ENCODE measurements around the gene ZNF12.
"Not testable (repeated sequence)": the region's sequence is repeated elsewhere in the genome, so short reads cannot be mapped to it uniquely, and the experiment has no call there.

ZNF12 gene

DNA sequence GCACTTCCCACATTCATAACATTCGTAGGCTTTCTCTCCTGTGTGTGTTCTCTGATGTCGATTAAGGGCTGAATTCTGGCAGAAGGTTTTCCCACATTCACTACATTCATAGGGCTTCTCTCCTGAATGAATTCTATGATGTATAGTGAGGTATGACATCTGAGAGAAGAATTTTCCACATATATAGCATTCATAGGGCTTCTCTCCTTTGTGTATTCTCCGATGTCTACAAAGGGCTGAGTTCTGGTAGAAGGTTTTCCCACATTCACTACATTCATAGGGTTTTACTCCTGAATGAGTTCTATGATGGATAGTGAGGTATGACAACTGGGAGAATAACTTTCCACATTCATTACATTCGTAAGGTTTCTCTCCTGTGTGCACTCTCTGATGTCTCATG, 15.6 kb downstream of the ZNF12 start:
- peak overlapping the region; percentile 29 for H3K4me3 ChIP-seq (ENCODE audit: low read length)
- peaks cover 99% of the 10 kb centered on the region for H3K36me3 ChIP-seq (ENCODE audit: insufficient read depth, low read length)
- H3K27ac ChIP-seq (ENCODE audit: low read depth, low read length): no peak overlapping the region
- no peaks in the 10 kb centered on the region for H3K4me1 ChIP-seq (ENCODE audit: insufficient read depth, low read length)
- WGBS: no CpG with 5 or more reads among the region's 4 CpGs
- peaks cover 99% of the 10 kb centered on the region for H3K9me3 ChIP-seq (ENCODE audit: insufficient read depth, low read depth, low read length)
- H3K9ac ChIP-seq (ENCODE audit: low read depth, low read length): no peak overlapping the region
- H3K27me3 ChIP-seq (ENCODE audit: insufficient read depth, low read length): no peaks in the 10 kb centered on the region

DNA sequence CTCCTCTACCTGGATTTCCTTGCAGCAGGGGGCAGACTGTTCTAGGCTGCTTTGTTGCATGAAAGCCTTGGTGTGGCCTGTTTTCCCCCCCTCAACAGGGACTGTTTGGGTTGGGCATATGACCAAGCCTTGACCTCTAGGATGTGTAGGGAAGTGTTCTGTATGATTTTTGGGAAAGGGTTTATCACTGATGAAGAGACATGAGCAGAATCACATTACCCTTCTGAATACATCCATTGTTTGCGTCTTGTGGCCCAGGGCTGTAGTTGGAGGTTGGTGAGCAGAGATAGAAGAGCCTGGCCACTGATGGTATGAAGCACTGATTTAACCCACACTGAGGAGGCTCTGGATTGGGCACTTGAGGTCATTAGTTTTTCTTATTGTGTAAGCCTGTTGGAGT, 26.6 kb downstream of the ZNF12 start:
- 100% methylated on average over 1 of the region's 1 CpG for WGBS

DNA sequence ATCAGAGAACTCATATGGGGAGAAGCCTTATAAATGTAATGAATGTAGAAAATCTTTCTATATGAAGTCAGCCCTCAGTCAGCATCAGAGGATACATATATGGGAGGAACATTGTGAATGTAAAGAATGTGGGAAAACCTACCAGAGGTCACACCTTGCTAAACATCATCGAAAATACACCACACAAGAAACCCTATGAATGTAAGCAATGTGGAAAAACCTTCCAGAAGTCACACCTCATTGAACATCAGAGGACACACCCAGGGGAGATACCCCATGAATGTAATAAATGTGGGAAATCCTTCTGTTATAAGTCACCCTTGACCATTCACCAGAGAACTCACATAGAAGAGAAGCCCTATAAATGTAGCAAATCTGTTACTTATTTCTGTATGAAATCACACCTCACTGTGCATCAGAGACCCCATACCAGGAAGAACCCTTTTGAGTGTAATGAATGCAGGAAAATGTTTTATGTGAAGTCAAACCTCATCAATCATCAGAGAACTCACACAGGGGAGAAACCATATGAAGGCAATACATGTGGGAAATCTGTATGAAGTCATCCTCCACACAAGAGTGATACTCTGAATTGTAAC, 30.8 kb downstream of the ZNF12 start:
- H3K27me3 ChIP-seq (ENCODE audit: insufficient read depth, low read length): no peaks in the 10 kb centered on the region
- H3K9ac ChIP-seq (ENCODE audit: low read depth, low read length): no peak overlapping the region
- H3K4me1 ChIP-seq (ENCODE audit: insufficient read depth, low read length): no peaks in the 10 kb centered on the region
- H3K4me3 ChIP-seq (ENCODE audit: low read length): peak overlapping the region; percentile 16
- WGBS: 100% methylated on average over 1 of the region's 1 CpG
- H3K9me3 ChIP-seq (ENCODE audit: insufficient read depth, low read depth, low read length): peaks cover 81% of the 10 kb centered on the region
- H3K27ac ChIP-seq (ENCODE audit: low read depth, low read length): no peak overlapping the region
- peaks cover 18% of the 10 kb centered on the region for H3K36me3 ChIP-seq (ENCODE audit: insufficient read depth, low read length)

More for the DNA sequence above, 26.6 kb downstream of the ZNF12 start:
- Histone ChIP-seq H3K27ac (ENCODE audit: low read depth, low read length) (no peak overlapping the region), H3K4me1 (ENCODE audit: insufficient read depth, low read length) (0 out of 2 replicates have a peak, but pooled peaks cover 3% of the 10 kb centered on the region), H3K9me3 (ENCODE audit: insufficient read depth, low read depth, low read length) (peaks cover 93% of the 10 kb centered on the region), H3K36me3 (ENCODE audit: insufficient read depth, low read length) (peaks cover 14% of the 10 kb centered on the region), H3K4me3 (ENCODE audit: low read length) (no peak overlapping the region), H3K9ac (ENCODE audit: low read depth, low read length) (no peak overlapping the region), H3K27me3 (ENCODE audit: insufficient read depth, low read length) (no peaks in the 10 kb centered on the region)

DNA sequence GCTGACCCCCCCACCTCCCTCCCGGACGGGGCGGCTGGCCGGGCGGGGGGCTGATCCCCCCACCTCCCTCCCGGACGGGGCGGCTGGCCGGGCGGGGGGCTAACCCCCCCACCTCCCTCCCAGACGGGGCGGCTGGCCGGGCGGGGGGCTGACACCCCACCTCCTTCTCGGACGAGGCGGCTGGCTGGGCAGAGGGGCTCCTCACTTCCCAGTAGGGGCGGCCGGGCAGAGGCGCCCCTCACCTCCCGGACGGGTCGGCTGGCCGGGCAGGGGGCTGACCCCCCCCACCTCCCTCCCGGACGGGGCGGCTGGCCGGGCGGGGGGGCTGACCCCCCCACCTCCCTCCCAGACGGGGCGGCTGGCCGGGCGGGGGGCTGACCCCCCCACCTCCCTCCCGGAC, 35.9 kb downstream of the ZNF12 start:
- not testable (repeated sequence) for H3K4me3 ChIP-seq (ENCODE audit: low read length); H3K9ac ChIP-seq (ENCODE audit: low read depth, low read length); H3K4me1 ChIP-seq (ENCODE audit: insufficient read depth, low read length); H3K27ac ChIP-seq (ENCODE audit: low read depth, low read length); H3K27me3 ChIP-seq (ENCODE audit: insufficient read depth, low read length)
- H3K36me3 ChIP-seq (ENCODE audit: insufficient read depth, low read length): peaks cover 35% of the 10 kb centered on the region
- WGBS: 96% methylated on average over 18 of the region's 34 CpGs
- H3K9me3 ChIP-seq (ENCODE audit: insufficient read depth, low read depth, low read length): peaks cover 69% of the 10 kb centered on the region

DNA sequence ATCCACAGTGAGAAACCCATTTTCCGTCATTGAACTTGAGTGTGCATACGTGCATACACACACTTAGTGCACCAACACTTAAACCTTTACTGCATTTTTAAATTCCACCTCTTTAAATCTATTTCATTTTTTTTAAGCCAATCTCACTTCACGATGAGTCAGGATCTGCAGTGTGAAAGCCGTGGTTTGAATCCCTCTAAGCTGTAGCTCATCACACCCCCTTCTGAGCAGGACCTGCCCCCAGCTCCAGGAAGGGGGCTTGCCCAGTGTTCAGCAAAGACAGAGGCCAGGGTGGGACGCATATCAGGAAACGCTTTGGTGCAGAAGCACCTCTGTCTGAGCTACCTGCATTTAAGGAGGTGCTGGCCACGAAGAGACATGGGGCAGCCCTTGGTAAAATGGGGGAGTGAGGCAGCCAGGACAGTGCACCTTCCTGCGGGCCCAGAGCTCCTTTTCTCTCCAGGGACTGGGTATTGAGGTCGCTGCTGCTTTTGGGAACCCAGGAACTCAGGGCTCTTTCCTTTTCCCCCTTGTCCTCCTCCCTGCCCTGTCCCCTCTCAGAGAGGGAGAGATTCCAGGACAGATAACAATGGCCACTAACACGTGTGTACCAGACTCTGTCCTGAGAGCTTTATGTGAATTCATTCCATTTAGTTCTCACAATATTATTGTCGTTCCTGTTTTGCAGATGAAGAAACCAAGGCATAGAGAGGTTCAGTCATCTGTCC, 48.0 kb downstream of the ZNF12 start:
- no peaks in the 10 kb centered on the region for H3K4me1 ChIP-seq (ENCODE audit: insufficient read depth, low read length)
- no peaks in the 10 kb centered on the region for H3K27me3 ChIP-seq (ENCODE audit: insufficient read depth, low read length)
- WGBS: 58% methylated on average over 11 of the region's 11 CpGs
- H3K9ac ChIP-seq (ENCODE audit: low read depth, low read length): no peak overlapping the region
- H3K9me3 ChIP-seq (ENCODE audit: insufficient read depth, low read depth, low read length): no peaks in the 10 kb centered on the region
- no peak overlapping the region for H3K27ac ChIP-seq (ENCODE audit: low read depth, low read length)
- H3K36me3 ChIP-seq (ENCODE audit: insufficient read depth, low read length): no peaks in the 10 kb centered on the region; the same call in 1 of the 2 replicates
- no peak overlapping the region for H3K4me3 ChIP-seq (ENCODE audit: low read length)

DNA sequence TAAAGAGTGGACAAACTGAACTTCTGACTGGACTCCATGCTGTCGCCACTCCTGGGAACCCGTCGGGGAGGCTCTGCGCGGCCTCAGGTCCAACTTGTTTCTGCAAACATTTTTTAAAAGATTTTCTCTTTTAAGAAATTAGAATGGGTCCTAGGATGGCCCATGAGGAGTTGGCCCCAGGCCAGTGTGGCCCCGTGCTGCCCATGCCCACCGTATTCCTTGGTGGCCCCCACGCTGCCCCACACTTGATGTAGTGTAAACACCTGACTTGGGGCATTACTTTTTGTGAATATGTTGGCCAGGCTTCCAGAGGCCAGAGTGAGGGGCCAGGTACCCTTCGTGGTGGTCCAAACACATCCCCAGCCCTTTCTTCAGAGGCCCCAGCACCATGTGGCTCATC, 50.3 kb downstream of the ZNF12 start:
- no peak overlapping the region for H3K4me3 ChIP-seq (ENCODE audit: low read length)
- H3K27ac ChIP-seq (ENCODE audit: low read depth, low read length): no peak overlapping the region
- WGBS: 97% methylated on average over 9 of the region's 9 CpGs
- H3K4me1 ChIP-seq (ENCODE audit: insufficient read depth, low read length): no peaks in the 10 kb centered on the region
- H3K9ac ChIP-seq (ENCODE audit: low read depth, low read length): no peak overlapping the region
- H3K9me3 ChIP-seq (ENCODE audit: insufficient read depth, low read depth, low read length): no peaks in the 10 kb centered on the region
- H3K27me3 ChIP-seq (ENCODE audit: insufficient read depth, low read length): no peaks in the 10 kb centered on the region
- H3K36me3 ChIP-seq (ENCODE audit: insufficient read depth, low read length): peaks cover 13% of the 10 kb centered on the region; the same call in 1 of the 2 replicates

DNA sequence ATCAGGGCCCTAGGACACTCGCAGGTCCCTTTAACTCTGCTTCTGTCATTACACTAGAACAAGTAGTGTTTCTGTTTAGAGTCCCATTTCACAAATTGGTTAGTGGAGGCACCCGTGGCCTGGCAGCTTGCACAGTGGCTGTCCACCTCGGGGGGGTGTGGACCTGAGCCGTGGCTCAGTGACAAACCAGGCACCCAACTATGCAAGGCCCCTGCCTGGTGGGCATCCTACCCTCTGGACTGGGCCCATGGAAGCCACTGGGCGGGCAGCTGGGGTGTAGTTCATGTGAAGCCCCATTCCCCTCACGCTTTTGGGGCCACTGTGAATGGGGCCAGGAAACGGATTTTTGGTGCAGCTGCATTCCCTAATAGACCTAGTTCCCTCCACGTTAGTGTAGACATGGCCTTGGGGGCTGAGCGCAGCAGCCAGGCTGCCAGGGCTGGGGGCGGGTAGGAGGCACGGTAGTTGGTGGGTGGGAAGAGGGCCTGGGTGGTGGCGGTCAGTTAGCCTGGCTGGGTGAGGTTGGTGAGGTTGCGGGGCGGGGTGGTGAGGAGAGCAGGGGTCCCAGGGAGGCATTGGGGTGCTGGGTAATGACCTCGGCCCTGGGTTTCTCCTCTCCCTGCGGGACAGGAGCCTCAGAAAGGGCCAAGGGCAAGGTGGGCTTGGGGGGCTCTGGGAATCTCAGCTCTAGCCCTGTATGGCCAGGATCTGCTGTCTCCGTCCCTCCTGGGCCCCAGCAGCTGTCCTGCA, 50.9 kb downstream of the ZNF12 start:
- Histone ChIP-seq H3K4me1 (ENCODE audit: insufficient read depth, low read length) (no peaks in the 10 kb centered on the region), H3K27ac (ENCODE audit: low read depth, low read length) (no peak overlapping the region), H3K27me3 (ENCODE audit: insufficient read depth, low read length) (no peaks in the 10 kb centered on the region), H3K9ac (ENCODE audit: low read depth, low read length) (no peak overlapping the region), H3K36me3 (ENCODE audit: insufficient read depth, low read length) (peaks cover 13% of the 10 kb centered on the region; the same call in 1 of the 2 replicates), H3K4me3 (ENCODE audit: low read length) (no peak overlapping the region), H3K9me3 (ENCODE audit: insufficient read depth, low read depth, low read length) (no peaks in the 10 kb centered on the region)
- WGBS: 93% methylated on average over 17 of the region's 17 CpGs

DNA sequence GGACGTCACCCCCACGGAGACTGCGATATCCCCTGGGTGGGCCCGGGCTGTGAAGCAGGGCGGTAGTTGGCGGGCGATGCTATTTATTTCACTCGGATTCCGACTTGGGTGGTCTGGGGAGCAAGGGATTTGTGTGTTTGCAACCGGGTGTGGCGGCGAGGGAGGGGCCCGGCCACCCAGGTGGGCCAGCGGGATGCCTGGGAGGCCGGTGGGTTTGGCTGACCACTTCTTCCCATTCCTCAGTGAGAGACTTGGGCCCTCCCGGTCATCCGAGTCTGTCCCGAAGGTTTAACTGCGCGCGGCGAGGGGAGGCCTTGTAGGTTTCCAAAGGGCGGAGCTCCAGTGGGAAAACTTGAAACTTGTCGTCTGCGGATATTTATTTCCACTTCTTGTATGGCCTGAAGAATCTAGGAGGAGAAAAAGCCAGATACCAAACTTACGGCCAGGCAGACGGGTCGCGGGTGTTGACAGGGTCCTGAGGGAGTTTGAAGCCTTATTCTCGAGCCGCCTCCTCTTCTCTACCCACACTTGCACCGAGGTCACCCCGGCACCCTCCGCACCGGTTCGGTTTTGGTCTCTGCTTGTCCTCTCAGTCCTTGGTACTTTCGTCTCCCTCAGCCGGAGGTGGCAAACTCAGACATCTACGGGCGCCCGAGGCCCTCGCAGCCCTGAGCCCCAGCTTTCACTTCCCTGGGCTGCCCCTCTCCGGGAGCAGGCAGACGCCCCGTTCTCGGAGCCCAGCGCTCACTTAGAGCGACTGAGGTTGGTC, 51.7 kb downstream of the ZNF12 start:
- no peaks in the 10 kb centered on the region for H3K4me1 ChIP-seq (ENCODE audit: insufficient read depth, low read length)
- H3K4me3 ChIP-seq (ENCODE audit: low read length): no peak overlapping the region
- 97% methylated on average over 48 of the region's 48 CpGs for WGBS
- no peaks in the 10 kb centered on the region for H3K27me3 ChIP-seq (ENCODE audit: insufficient read depth, low read length)
- no peaks in the 10 kb centered on the region for H3K9me3 ChIP-seq (ENCODE audit: insufficient read depth, low read depth, low read length)
- no peak overlapping the region for H3K9ac ChIP-seq (ENCODE audit: low read depth, low read length)
- no peak overlapping the region for H3K27ac ChIP-seq (ENCODE audit: low read depth, low read length)
- H3K36me3 ChIP-seq (ENCODE audit: insufficient read depth, low read length): peaks cover 13% of the 10 kb centered on the region; the same call in 1 of the 2 replicates

DNA sequence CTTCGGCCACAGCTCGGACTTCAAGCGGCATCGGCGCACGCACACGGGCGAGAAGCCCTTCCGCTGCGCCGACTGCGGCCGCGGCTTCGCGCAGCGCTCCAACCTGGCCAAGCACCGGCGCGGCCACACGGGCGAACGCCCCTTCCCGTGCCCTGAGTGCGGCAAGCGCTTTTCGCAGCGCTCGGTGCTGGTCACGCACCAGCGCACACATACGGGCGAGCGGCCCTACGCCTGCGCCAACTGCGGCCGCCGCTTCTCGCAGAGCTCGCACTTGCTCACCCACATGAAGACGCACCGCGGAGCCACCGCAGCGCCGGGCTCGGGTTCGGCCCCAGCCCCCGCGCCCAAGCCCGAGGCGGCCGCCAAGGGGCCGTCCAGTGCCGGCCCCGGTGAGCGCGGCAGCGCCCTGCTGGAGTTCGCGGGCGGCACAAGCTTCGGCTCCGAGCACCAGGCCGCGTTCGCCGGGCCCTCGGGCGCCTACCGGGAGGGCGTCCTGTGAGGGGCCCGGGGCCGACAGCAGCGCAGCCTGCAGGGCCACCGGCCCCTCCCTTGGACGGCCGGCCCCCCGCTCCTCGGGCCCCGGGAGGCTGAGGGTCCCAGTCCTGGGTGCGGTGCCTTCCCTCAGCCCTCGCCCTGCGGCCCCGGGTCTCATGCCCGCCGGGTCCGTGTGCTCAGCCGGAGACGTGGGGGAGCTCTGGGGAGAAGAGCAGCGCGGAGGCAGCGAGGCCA, 52.5 kb downstream of the ZNF12 start:
- no peaks in the 10 kb centered on the region for H3K4me1 ChIP-seq (ENCODE audit: insufficient read depth, low read length)
- no peak overlapping the region for H3K4me3 ChIP-seq (ENCODE audit: low read length)
- H3K27ac ChIP-seq (ENCODE audit: low read depth, low read length): no peak overlapping the region
- no peaks in the 10 kb centered on the region for H3K9me3 ChIP-seq (ENCODE audit: insufficient read depth, low read depth, low read length)
- peaks cover 13% of the 10 kb centered on the region; the same call in 1 of the 2 replicates for H3K36me3 ChIP-seq (ENCODE audit: insufficient read depth, low read length)
- H3K27me3 ChIP-seq (ENCODE audit: insufficient read depth, low read length): no peaks in the 10 kb centered on the region
- no peak overlapping the region for H3K9ac ChIP-seq (ENCODE audit: low read depth, low read length)
- 97% methylated on average over 94 of the region's 94 CpGs for WGBS
